Uterus (tissue), 4 donors: ENCODE results near the gene PRR5L. TPM values are rescaled to one million over a fixed set of nuclear protein-coding genes. Genes with fewer than 3 reads are reported as not detected.

Experiments
- DNase-seq, 2 donors: peaks; one replicate each; pipeline ENCODE4 v3.0.0-alpha.2; 2019 to 2020
- H3K27ac ChIP-seq, 2 donors: fragments of 200-600 bp; sonication (generic); 1 replicate in 1 of 2; 2 replicates in 1 of 2; pipeline ENCODE4 v1.5.1; 2016 to 2018
- H3K27me3 ChIP-seq, 2 donors: fragments of 200-600 bp; sonication (generic); one replicate each; pipeline ENCODE4 v1.5.1; 2018 to 2019; ENCODE audit warnings: control low read depth in 1 of 2
- H3K36me3 ChIP-seq, 2 donors: fragments of 200-600 bp; sonication (generic); one replicate each; pipeline ENCODE4 v1.5.1; 2019; ENCODE audit warnings: control low read depth in 1 of 2
- H3K4me1 ChIP-seq, 2 donors: fragments of 200-600 bp; sonication (generic); one replicate each; pipeline ENCODE4 v1.5.1; 2018 to 2019; ENCODE audit warnings: control low read depth in 1 of 2
- H3K4me3 ChIP-seq, 2 donors: fragments of 200-600 bp; sonication (generic); 1 replicate in 1 of 2; 2 replicates in 1 of 2; pipeline ENCODE4 v1.5.1; 2018 to 2019; ENCODE audit warnings: mild to moderate bottlenecking in 1 of 2
- H3K9me3 ChIP-seq, 2 donors: fragments of 200-600 bp; sonication (generic); one replicate each; pipeline ENCODE4 v1.5.1; 2019; ENCODE audit warnings: control low read depth in 1 of 2
- CTCF ChIP-seq, 4 experiments: fragments of 200-600 bp in 2 of 4; fragments of 450-650 bp in 2 of 4; sonication (generic) in 2 of 4; IDR thresholded peaks; one replicate each; pipeline ENCODE4 v1.5.1; 2016 to 2019; ENCODE audit warnings: antibody characterized with exemption in 4 of 4, mild to moderate bottlenecking in 2 of 4, moderate library complexity in 1 of 4
- POLR2A ChIP-seq, 2 donors: fragments of 450-650 bp; IDR thresholded peaks; one replicate each; pipeline ENCODE4 v1.6.1; 2016; ENCODE audit warnings: antibody characterized with exemption in 2 of 2, mild to moderate bottlenecking in 1 of 2, moderate library complexity in 1 of 2
- intact Hi-C: fragments of 100-400 bp; cut with DNase I; formaldehyde crosslinking; loops from one replicate; pipeline ENCODE4 v1.15.1; 2023; ENCODE audit warnings: low total_unique reads
- total RNA-seq, 4 donors: library from RNA; depleted of rRNA in 3 of 4; stranded (reverse); fragments of >200 nt in 3 of 4; gene quantifications; one replicate each; pipeline versions ENCODE4 v1.1.0 to v1.2.4, GENCODE V29; 2014 to 2023
- donor health status: DM: yes; HTN: yes; CAD: no.

PRR5L gene
- total RNA-seq, 4 donors from 2014 or later: 7.7 to 62.1 (median 27.8) TPM

- DNase-seq: no peak
- Histone ChIP-seq H3K4me3 (no peak overlapping the region), H3K36me3 (no peaks in the 10 kb centered on the region), H3K27ac (no peak overlapping the region), H3K4me1 (no peaks in the 10 kb centered on the region), H3K9me3 (no peaks in the 10 kb centered on the region), H3K27me3 (no peaks in the 10 kb centered on the region)
- intact Hi-C loops: no loop called here
- no peak for TF ChIP-seq CTCF (IDR thresholded peaks at IDR 0.05)
- TF ChIP-seq POLR2A (IDR thresholded peaks at IDR 0.05): no peak
These were observed 98.8 kb downstream of the PRR5L start for GRCh38 chr11:36394926-36395325.

DNA sequence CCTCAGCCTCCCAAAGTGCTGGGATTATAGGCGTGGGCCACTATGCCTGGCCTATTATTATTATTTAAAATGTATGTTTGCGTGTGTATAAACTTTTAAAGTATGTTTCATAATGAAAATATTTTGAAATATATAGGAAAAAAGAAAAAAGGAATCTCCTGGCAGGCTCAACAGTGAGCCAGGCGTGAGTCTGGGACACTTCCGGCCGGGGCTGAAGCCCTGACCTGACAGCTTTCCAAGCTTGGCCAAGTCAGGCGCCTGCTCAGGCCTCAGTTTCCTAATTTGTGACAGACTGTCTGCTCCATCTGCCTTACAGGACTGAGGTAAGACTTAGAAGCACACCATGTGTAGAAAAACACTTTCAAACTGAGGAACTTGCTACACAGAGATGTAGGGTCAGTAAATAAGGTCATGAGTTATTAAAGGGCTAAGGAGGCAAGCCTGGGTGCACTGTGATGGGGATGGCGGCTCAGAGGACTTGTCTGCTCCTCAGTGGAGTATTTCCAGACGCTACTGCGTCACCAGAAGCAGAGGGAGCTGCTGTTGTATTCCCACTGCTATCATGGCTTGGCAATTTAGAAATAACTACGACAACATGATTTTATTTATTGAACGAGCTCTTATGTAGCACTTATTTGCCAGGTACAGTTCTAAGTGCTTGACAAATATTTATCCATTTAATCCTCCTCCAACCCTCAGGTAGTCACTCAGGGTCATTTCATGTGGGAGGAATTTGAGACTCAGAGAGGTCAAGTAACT, 100.1 kb downstream of the PRR5L start:
- DNase-seq: no peak
- no peaks in the 10 kb centered on the region for H3K9me3 ChIP-seq
- no peak overlapping the region for H3K4me3 ChIP-seq
- no peaks in the 10 kb centered on the region for H3K27me3 ChIP-seq
- H3K4me1 ChIP-seq: no peaks in the 10 kb centered on the region
- no peaks in the 10 kb centered on the region for H3K36me3 ChIP-seq
- TF ChIP-seq CTCF (IDR thresholded peaks at IDR 0.05) (no peak), POLR2A (IDR thresholded peaks at IDR 0.05) (no peak)
- intact Hi-C loops: no loop called here
- no peak overlapping the region for H3K27ac ChIP-seq

- Histone ChIP-seq H3K9me3 (no peaks in the 10 kb centered on the region), H3K36me3 (no peaks in the 10 kb centered on the region), H3K27ac (no peak overlapping the region), H3K4me3 (no peak overlapping the region), H3K4me1 (no peaks in the 10 kb centered on the region), H3K27me3 (no peaks in the 10 kb centered on the region)
- TF ChIP-seq CTCF (IDR thresholded peaks at IDR 0.05): no peak
- TF ChIP-seq POLR2A (IDR thresholded peaks at IDR 0.05): no peak
- intact Hi-C loops: no loop called here
- no peak for DNase-seq
These were observed 102.3 kb downstream of the PRR5L start for GRCh38 chr11:36398231-36398953.

GRCh38 chr11:36399236-36399635, 103.1 kb downstream of the PRR5L start:
- TF ChIP-seq CTCF (IDR thresholded peaks at IDR 0.05) (no peak), POLR2A (IDR thresholded peaks at IDR 0.05) (no peak)
- Histone ChIP-seq H3K9me3 (no peaks in the 10 kb centered on the region), H3K27ac (no peak overlapping the region), H3K36me3 (no peaks in the 10 kb centered on the region), H3K27me3 (no peaks in the 10 kb centered on the region), H3K4me1 (no peaks in the 10 kb centered on the region), H3K4me3 (no peak overlapping the region)
- no peak for DNase-seq
- intact Hi-C loops: no loop called here

DNA sequence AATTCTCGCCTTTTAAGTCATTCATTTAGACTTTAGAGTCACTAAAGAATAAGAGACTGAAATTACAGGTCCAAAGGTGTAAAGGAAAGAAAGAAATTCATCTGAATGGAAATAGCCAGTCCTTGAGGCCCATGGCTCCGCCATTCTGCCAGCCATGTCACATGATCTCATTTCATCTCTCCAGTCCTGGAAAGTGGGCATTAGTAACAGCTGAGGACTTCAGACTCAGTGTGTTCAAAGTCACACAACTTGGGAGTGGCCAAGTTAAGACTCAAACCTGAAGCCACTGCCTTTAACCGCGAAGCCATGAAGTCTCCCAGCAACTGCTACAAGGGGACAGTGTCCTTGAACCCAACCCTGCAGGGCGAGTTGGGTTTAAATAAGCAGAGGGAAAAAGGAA, 103.7 kb downstream of the PRR5L start:
- Histone ChIP-seq H3K36me3 (no peaks in the 10 kb centered on the region), H3K27me3 (no peaks in the 10 kb centered on the region), H3K4me1 (no peaks in the 10 kb centered on the region), H3K4me3 (no peak overlapping the region), H3K27ac (no peak overlapping the region), H3K9me3 (no peaks in the 10 kb centered on the region)
- intact Hi-C loops: no loop called here
- DNase-seq: no peak
- TF ChIP-seq CTCF (IDR thresholded peaks at IDR 0.05): no peak
- TF ChIP-seq POLR2A (IDR thresholded peaks at IDR 0.05): no peak
